BLaER1 (cell line): Measurements from ENCODE around the gene VANGL2.

ENCODE experiments used
- H3K27ac ChIP-seq: shearing (Covaris generic); formaldehyde crosslinking; 2 replicates; pipeline ENCODE4 v1.8.1; 2022
- H3K27me3 ChIP-seq: shearing (Covaris generic); formaldehyde crosslinking; 2 replicates; pipeline ENCODE4 v1.8.1; 2022
- H3K36me3 ChIP-seq: shearing (Covaris generic); formaldehyde crosslinking; 2 replicates; pipeline ENCODE4 v1.8.1; 2022
- H3K4me1 ChIP-seq: shearing (Covaris generic); formaldehyde crosslinking; 2 replicates; pipeline ENCODE4 v1.8.1; 2022
- H3K4me2 ChIP-seq: shearing (Covaris generic); formaldehyde crosslinking; 2 replicates; pipeline ENCODE4 v1.8.1; 2022
- H3K4me3 ChIP-seq: shearing (Covaris generic); formaldehyde crosslinking; 2 replicates; pipeline ENCODE4 v1.8.1; 2022
- H3K9ac ChIP-seq: shearing (Covaris generic); formaldehyde crosslinking; 2 replicates; pipeline ENCODE4 v1.8.1; 2022
- H3K9me3 ChIP-seq: shearing (Covaris generic); formaldehyde crosslinking; 2 replicates; pipeline ENCODE4 v1.8.1; 2022
- H4K20me1 ChIP-seq: shearing (Covaris generic); formaldehyde crosslinking; 2 replicates; pipeline ENCODE4 v1.8.1; 2022
- Cebpa-rat ChIP-seq: shearing (Covaris generic); IDR thresholded peaks from 2 replicates; pipeline ENCODE4 v1.8.1; 2022

The VANGL2 gene

DNA sequence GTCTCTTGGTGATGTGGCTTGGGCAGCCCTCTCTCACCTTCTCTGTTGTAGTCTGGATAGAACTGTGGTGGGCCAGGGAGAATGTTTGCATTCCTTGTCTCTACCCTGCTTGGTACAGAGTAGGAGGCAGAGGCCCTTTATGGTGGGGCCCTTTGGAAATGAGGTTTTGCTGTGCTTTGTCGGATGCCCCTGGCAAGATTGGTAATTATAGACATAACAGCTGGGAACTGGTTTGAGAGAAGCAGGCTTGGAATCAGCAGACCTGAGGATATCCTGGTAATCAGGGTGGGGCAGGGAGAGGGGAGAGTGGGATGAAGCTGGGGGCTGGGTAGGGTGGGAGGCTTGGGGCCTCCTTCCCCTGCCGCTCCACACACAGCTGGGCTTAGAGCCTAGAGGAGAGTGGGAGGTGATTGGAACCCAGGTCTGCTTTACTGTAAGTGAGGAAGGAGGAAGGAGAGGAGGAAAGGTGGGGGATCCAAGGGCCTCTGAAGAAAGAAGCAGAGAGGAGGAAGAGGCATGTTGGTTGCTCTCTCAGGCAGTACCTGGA, 5.0 kb downstream of the VANGL2 start:
- TF ChIP-seq Cebpa-rat: no peak
- Histone ChIP-seq H3K27me3 (no peaks in the 10 kb centered on the region), H3K9me3 (no peaks in the 10 kb centered on the region), H3K27ac (no peak overlapping the region), H3K36me3 (peaks cover 11% of the 10 kb centered on the region; the same call in 1 of the 2 replicates), H3K4me2 (no peak overlapping the region), H3K4me3 (no peak overlapping the region), H4K20me1 (peaks cover 32% of the 10 kb centered on the region), H3K4me1 (peaks cover 60% of the 10 kb centered on the region), H3K9ac (no peak overlapping the region)

DNA sequence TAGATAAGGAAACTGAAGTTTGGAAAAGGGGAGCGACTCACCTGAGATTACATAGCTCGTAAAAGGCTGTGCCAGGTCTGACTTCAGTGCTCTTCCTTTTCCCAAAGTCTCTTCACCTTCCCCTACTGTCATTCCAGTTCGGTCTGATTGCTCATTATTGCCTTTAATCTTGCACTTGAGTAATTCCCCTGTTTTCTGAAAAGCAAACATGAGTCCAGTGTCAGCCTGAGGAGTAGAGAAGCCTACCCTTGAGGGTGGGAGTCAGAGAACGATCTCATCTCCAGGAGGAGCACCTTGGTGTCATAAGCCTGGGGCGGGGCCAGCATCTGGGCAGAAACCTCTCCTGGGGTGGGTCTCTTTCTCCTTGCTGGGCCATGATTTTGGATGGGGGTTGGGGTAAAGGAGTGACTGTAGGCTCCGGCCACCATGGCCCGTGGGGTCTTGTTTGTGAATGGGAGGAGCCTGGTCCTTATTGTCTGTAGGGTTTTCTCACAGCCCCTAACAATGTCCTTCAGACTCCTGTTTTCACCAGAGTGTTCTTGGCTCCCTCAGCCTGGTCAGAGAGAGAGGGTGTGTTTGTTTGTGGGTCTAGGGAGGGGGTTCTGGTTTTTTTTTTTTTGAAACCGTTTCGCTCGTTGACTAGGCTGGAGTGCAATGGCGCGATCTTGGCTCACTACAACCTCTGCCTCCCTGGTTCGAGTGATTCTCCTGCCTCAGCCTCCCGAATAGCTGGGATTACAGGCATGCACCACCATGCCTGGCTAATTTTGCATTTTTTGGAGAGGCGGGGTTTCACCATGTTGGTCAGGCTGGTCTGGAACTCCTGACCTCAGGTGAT, 6.0 kb downstream of the VANGL2 start:
- H3K4me3 ChIP-seq: no peak overlapping the region
- H3K27me3 ChIP-seq: no peaks in the 10 kb centered on the region
- no peak overlapping the region for H3K27ac ChIP-seq
- H3K9me3 ChIP-seq: no peaks in the 10 kb centered on the region
- peaks cover 63% of the 10 kb centered on the region for H3K4me1 ChIP-seq
- H4K20me1 ChIP-seq: peaks cover 37% of the 10 kb centered on the region
- no peak overlapping the region for H3K4me2 ChIP-seq
- no peak for TF ChIP-seq Cebpa-rat
- no peak overlapping the region for H3K9ac ChIP-seq
- peaks cover 15% of the 10 kb centered on the region; the same call in 1 of the 2 replicates for H3K36me3 ChIP-seq

DNA sequence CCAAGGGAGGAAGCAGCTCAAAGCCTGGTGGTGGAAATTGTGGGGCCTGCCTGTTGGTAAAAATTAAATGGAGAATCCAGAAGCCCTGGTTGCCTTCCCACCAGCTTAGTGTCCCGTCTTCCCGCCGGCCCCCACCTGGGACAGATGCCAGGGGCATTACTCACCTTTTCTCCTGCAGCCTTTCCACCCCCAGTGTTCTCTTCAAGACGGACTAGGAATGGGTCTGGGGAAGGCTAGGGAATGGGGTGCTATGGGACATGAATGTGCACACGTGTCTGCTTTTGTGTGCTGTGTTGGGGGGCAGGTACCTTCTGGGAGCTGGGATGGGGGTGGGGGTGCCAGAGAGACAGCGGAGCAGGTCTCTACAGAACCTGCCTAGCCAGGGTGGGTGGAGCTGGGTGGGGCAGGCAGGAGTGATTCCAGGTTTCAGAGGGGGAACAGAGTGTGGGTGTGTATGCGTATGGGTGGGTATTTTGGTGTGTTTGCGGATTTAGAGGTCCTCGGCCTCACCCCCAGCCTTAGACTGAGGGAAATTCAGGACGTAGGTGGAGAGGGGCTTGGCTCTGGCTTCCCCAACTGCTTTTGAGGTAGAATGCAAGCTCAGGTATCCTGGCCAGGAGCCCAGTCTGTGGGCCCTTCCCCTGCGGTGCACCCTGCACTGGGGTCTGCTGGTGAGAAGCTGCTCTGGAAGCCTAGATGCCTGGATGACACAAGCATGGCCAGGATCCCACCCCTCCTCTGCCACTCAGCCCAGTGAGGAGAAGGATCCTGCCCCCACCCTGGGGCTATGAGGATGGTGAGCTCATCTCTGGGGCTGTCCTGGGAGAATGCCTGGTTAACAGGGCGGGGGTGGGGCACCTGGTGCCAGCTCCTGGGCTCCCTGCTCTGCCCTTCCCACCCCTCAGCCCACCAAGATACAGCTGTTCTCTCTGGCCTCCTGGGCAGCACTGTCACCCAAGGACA, 7.8 kb downstream of the VANGL2 start:
- H3K4me1 ChIP-seq: peaks cover 57% of the 10 kb centered on the region

DNA sequence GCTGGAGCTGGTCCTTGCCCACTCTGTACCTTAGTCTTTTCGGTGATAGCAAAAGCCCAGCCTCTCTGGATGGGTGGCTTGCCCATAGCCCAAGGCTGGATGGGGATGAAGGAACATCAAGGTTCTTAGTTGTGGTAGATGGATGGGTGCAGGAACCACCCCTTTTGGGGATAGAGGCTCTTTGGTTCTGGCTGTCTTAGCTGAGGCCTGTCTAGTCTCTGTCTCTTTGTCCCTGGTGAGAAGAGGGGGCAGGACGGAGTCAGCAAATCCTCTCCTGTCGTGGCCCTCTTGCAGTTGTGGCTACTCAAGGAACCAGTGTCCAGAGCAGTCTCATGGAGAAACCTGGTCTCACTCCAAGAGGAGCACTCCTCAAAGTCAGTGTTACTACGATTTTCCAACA, 8.5 kb downstream of the VANGL2 start:
- Histone ChIP-seq H3K9me3 (no peaks in the 10 kb centered on the region), H4K20me1 (peaks cover 40% of the 10 kb centered on the region), H3K4me3 (no peak overlapping the region), H3K36me3 (peaks cover 21% of the 10 kb centered on the region), H3K27me3 (no peaks in the 10 kb centered on the region), H3K4me1 (peaks cover 50% of the 10 kb centered on the region), H3K4me2 (peak overlapping the region; percentile 24), H3K9ac (no peak overlapping the region), H3K27ac (peak overlapping the region; percentile 3; the same call in 1 of the 2 replicates)
- TF ChIP-seq Cebpa-rat: no peak

More for the DNA sequence above, 7.8 kb downstream of the VANGL2 start:
- H4K20me1 ChIP-seq: peaks cover 40% of the 10 kb centered on the region
- no peak overlapping the region for H3K4me2 ChIP-seq
- no peak for TF ChIP-seq Cebpa-rat
- H3K36me3 ChIP-seq: peaks cover 21% of the 10 kb centered on the region
- no peaks in the 10 kb centered on the region for H3K9me3 ChIP-seq
- H3K4me3 ChIP-seq: no peak overlapping the region
- H3K27ac ChIP-seq: no peak overlapping the region
- no peaks in the 10 kb centered on the region for H3K27me3 ChIP-seq
- H3K9ac ChIP-seq: no peak overlapping the region

DNA sequence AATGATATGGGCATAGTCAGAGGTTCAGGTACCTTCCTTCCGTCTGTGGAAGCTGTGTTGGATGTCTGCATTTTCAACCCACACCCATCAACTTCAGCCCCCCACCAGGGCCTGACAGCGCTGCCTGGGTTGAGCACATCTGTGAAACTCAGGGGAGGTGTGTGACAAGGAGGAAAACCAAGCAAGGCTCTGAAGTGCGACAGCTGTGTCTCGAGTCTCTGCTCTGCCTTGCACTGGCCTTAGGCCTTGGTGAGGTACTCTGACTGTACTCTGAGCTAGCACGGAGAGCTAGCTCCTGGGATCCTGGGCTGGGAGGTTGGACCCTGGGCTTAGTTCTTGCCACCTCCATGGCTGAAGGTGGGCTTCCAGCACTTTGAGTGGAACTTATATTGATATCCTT, 9.1 kb downstream of the VANGL2 start:
- Histone ChIP-seq H3K4me3 (no peak overlapping the region), H4K20me1 (peaks cover 40% of the 10 kb centered on the region), H3K9me3 (no peaks in the 10 kb centered on the region), H3K4me1 (peaks cover 43% of the 10 kb centered on the region), H3K4me2 (peak overlapping the region; percentile 24), H3K27ac (peak overlapping the region; percentile 3; the same call in 1 of the 2 replicates), H3K27me3 (no peaks in the 10 kb centered on the region), H3K9ac (no peak overlapping the region), H3K36me3 (peaks cover 21% of the 10 kb centered on the region)
- no peak for TF ChIP-seq Cebpa-rat

DNA sequence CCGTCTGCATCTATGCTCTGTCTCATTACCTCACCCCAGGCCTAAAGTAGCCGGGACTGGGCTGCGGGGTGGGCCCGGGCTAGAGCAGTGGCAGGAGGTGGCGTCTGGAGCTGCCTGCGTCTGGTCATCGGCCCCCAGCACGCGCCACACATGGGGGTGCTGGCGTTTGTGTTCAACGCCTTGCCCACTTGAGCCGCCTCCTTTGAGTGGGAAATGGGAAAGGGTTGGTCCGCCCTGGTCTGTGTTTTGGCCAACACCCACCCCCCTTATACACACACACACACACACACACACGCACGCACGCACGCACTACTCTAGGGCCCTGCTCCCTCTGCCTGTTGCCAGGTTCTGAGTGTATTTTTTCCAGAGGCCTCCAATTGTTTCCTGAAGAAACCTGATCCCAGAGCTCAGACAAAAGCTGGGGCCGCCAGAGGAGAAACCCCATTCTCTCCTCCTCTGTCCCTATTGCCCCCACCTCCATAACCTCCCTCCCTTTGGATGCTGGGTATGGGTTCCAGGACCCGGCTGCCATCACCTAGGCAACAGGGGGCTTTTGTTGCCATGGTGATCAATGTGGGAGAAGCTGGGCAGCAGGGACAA, 10.1 kb downstream of the VANGL2 start:
- Histone ChIP-seq H3K27ac (no peak overlapping the region), H3K4me3 (no peak overlapping the region), H3K27me3 (no peaks in the 10 kb centered on the region), H3K9me3 (no peaks in the 10 kb centered on the region), H3K4me2 (no peak overlapping the region), H4K20me1 (peaks cover 40% of the 10 kb centered on the region), H3K36me3 (peaks cover 28% of the 10 kb centered on the region), H3K4me1 (peaks cover 38% of the 10 kb centered on the region), H3K9ac (no peak overlapping the region)
- no peak for TF ChIP-seq Cebpa-rat

DNA sequence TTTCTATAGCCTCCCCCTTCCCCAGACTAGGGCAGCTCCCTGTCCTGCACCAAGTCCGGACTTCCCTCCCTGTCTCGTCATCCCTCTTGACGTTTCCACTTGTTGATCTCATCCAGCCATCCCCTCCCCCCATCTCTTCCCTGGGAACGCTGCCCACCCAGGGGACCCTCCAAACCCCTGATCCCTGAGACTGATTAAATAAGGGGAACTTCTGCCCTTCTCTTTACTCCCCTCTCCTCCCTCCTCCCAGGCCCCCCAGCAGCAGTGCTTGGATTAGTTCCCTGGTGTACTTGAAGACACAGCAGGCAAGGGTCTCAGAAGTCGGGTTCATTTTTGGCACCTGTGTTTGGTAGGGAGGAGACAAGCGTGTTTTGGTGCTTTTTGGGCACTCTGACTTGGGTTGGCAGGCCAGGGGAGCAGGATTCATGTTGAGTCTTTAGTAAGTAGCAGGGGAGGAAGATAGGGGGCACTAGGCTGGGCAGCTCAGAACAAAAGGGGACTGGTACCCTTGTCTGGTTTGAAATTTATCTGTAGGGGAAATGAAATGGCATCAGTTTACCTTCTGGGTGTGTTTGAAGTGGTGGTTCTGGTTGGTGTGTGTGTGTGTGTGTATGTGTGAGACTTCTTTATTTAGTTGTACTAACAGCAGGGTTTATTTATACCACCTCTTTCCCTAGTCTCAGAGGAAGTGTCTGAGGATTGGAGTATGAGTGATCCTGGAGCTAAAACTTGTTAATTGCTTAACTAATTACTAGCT, 11.1 kb downstream of the VANGL2 start:
- no peak for TF ChIP-seq Cebpa-rat
- Histone ChIP-seq H3K36me3 (peaks cover 37% of the 10 kb centered on the region), H3K4me3 (no peak overlapping the region), H4K20me1 (peaks cover 31% of the 10 kb centered on the region), H3K9ac (no peak overlapping the region), H3K4me2 (0 out of 2 replicates have a peak overlapping the region, but pooled peaks have one; percentile 5), H3K27me3 (no peaks in the 10 kb centered on the region), H3K4me1 (peaks cover 38% of the 10 kb centered on the region), H3K9me3 (no peaks in the 10 kb centered on the region), H3K27ac (no peak overlapping the region)

DNA sequence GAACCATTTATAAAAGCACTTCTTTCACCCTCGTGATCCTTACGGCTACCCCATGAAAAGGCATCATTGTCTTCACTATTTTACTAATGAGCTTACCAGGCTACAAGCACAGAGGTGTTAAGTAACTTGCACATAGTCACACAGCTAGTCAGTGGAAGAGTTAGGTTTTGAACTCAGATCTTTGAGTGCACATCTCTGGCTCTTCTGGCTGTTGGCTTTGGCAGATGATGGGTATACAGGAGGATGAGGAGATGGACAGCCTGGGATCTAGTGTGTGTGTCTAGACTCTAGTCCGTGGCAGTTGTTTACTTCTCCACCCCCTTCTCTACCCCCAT, 11.6 kb downstream of the VANGL2 start:
- peaks cover 43% of the 10 kb centered on the region for H3K36me3 ChIP-seq
- H3K4me1 ChIP-seq: peaks cover 38% of the 10 kb centered on the region
- no peaks in the 10 kb centered on the region for H3K27me3 ChIP-seq
- no peak overlapping the region for H3K4me2 ChIP-seq
- peaks cover 31% of the 10 kb centered on the region for H4K20me1 ChIP-seq
- TF ChIP-seq Cebpa-rat: no peak
- H3K27ac ChIP-seq: no peak overlapping the region
- no peak overlapping the region for H3K4me3 ChIP-seq
- no peak overlapping the region for H3K9ac ChIP-seq
- H3K9me3 ChIP-seq: no peaks in the 10 kb centered on the region

DNA sequence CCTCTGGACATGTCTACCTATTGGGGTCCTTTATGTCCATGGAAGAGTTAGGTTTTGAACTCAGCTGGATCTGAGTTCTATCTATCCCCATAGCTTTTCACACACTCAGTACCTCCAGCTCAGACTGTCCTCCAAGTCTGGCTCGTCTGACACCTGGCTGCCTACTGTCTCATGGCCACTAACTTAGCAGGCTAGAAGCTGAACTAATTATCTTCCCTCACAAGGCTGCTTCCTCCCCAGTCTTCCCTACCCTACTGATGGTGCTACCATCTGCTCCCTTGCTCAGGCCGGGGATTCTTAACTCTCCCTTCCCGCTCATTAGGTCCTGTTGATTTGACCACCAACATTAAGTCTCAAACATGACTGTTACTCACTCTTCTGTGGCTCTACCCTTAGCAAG, 13.4 kb downstream of the VANGL2 start:
- Histone ChIP-seq H3K9me3 (no peaks in the 10 kb centered on the region), H3K9ac (no peak overlapping the region), H3K27me3 (no peaks in the 10 kb centered on the region), H3K4me2 (no peak overlapping the region), H3K4me3 (no peak overlapping the region), H3K36me3 (peaks cover 52% of the 10 kb centered on the region), H3K4me1 (peaks cover 33% of the 10 kb centered on the region), H4K20me1 (peaks cover 18% of the 10 kb centered on the region; the same call in 1 of the 2 replicates), H3K27ac (no peak overlapping the region)
- TF ChIP-seq Cebpa-rat: no peak
